ENCODE data around the gene HSPA8. TPM values are rescaled to one million over a fixed set of nuclear protein-coding genes. Genes with fewer than 3 reads are reported as not detected.
A peak's percentile ranks its signal among the peaks of the same experiment; 100 is the strongest.

Gene HSPA8
- polyA plus RNA-seq, 1 of the 3 experiments (the other 2 are of a cell fraction): 2,088 TPM

- no peaks in the 10 kb centered on the region for H3K27me3 ChIP-seq (ENCODE audit: insufficient read depth)
- H3K27ac ChIP-seq (ENCODE audit: low read depth in 2 of 2, low read length in 1 of 2): peak overlapping the region; percentile 44 to 97
- H2AFZ ChIP-seq (ENCODE audit: low read depth): no peak overlapping the region
- 2% methylated on average over 4 of the region's 4 CpGs for WGBS (ENCODE audit: low lambda C conversion rate)
- no peaks in the 10 kb centered on the region for H3K9me3 ChIP-seq
- H4K20me1 ChIP-seq (ENCODE audit: insufficient read depth): no peaks in the 10 kb centered on the region
- H3K4me2 ChIP-seq: peak overlapping the region; percentile 51; the same call in 1 of the 2 replicates
- H3K36me3 ChIP-seq (replicated peaks in 1 of 2; ENCODE audit: control insufficient read depth in 1 of 2, insufficient read depth in 2 of 2, low read length in 1 of 2): peaks cover 12 to 70% of the 10 kb centered on the region in 2 experiments
- peaks cover 37% of the 10 kb centered on the region for H3F3A ChIP-seq (replicated peaks; ENCODE audit: insufficient read depth)
- H3K4me1 ChIP-seq (ENCODE audit: control insufficient read depth in 1 of 2, insufficient read depth in 2 of 2, low read depth in 1 of 2, low read length in 1 of 2): peaks cover 0 to 17% of the 10 kb centered on the region in 2 experiments
- no peaks in the 10 kb centered on the region for H3K9me2 ChIP-seq
- H3K9ac ChIP-seq: peak overlapping the region; percentile 54
- POLR2A ChIA-PET: interaction anchor here (0.6 kb wide), 1 partner anchor 13 kb away, joined by 3 read pairs; no protein-coding TSS in a partner anchor
- H3K79me2 ChIP-seq (ENCODE audit: insufficient read depth): peaks cover 37% of the 10 kb centered on the region
- DNase-seq: peak; percentile 43
- no peak overlapping the region for H3K4me3 ChIP-seq (ENCODE audit: low read depth in 2 of 2, low read length in 1 of 2)
- CTCF ChIA-PET: interaction anchor here (0.9 to 2.3 kb wide), 3 partner anchors 13 to 355 kb away, joined by 3 to 10 read pairs (median 4); no protein-coding TSS in a partner anchor
- TF ChIP-seq JUND (IDR thresholded peaks at IDR 0.05): peak; percentile 86
- TF ChIP-seq TAF1 (IDR thresholded peaks at IDR 0.05; ENCODE audit: borderline replicate concordance, low read depth, low read length): peak; percentile 31; the same call in 1 of the 2 replicates
- TF ChIP-seq, protein P1, sequence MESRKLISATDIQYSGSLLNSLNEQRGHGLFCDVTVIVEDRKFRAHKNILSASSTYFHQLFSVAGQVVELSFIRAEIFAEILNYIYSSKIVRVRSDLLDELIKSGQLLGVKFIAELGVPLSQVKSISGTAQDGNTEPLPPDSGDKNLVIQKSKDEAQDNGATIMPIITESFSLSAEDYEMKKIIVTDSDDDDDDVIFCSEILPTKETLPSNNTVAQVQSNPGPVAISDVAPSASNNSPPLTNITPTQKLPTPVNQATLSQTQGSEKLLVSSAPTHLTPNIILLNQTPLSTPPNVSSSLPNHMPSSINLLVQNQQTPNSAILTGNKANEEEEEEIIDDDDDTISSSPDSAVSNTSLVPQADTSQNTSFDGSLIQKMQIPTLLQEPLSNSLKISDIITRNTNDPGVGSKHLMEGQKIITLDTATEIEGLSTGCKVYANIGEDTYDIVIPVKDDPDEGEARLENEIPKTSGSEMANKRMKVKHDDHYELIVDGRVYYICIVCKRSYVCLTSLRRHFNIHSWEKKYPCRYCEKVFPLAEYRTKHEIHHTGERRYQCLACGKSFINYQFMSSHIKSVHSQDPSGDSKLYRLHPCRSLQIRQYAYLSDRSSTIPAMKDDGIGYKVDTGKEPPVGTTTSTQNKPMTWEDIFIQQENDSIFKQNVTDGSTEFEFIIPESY (IDR thresholded peaks at IDR 0.05; ENCODE audit: borderline replicate concordance, low read depth): no peak
- TF ChIP-seq, protein P2, sequence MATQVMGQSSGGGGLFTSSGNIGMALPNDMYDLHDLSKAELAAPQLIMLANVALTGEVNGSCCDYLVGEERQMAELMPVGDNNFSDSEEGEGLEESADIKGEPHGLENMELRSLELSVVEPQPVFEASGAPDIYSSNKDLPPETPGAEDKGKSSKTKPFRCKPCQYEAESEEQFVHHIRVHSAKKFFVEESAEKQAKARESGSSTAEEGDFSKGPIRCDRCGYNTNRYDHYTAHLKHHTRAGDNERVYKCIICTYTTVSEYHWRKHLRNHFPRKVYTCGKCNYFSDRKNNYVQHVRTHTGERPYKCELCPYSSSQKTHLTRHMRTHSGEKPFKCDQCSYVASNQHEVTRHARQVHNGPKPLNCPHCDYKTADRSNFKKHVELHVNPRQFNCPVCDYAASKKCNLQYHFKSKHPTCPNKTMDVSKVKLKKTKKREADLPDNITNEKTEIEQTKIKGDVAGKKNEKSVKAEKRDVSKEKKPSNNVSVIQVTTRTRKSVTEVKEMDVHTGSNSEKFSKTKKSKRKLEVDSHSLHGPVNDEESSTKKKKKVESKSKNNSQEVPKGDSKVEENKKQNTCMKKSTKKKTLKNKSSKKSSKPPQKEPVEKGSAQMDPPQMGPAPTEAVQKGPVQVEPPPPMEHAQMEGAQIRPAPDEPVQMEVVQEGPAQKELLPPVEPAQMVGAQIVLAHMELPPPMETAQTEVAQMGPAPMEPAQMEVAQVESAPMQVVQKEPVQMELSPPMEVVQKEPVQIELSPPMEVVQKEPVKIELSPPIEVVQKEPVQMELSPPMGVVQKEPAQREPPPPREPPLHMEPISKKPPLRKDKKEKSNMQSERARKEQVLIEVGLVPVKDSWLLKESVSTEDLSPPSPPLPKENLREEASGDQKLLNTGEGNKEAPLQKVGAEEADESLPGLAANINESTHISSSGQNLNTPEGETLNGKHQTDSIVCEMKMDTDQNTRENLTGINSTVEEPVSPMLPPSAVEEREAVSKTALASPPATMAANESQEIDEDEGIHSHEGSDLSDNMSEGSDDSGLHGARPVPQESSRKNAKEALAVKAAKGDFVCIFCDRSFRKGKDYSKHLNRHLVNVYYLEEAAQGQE (IDR thresholded peaks at IDR 0.05; ENCODE audit: low read depth, low read length): no peak
- peak; percentile 88 for TF ChIP-seq FOSL2 (IDR thresholded peaks at IDR 0.05; ENCODE audit: borderline replicate concordance, low read depth)
- no peak for TF ChIP-seq EZH2phosphoT487 (IDR thresholded peaks at IDR 0.05; ENCODE audit: borderline replicate concordance, low read depth)
- peak; percentile 49; the same call in 1 of the 2 replicates for TF ChIP-seq TCF12 (IDR thresholded peaks at IDR 0.05)
- peak; percentile 98 for TF ChIP-seq NFIC (IDR thresholded peaks at IDR 0.05; ENCODE audit: borderline replicate concordance)
- no peak for TF ChIP-seq RFX5 (IDR thresholded peaks at IDR 0.05; ENCODE audit: low read length)
- TF ChIP-seq, protein P3, sequence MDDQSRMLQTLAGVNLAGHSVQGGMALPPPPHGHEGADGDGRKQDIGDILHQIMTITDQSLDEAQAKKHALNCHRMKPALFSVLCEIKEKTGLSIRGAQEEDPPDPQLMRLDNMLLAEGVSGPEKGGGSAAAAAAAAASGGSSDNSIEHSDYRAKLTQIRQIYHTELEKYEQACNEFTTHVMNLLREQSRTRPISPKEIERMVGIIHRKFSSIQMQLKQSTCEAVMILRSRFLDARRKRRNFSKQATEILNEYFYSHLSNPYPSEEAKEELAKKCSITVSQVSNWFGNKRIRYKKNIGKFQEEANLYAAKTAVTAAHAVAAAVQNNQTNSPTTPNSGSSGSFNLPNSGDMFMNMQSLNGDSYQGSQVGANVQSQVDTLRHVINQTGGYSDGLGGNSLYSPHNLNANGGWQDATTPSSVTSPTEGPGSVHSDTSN (IDR thresholded peaks at IDR 0.05): peak; percentile 79
- TF ChIP-seq MEF2A (IDR thresholded peaks at IDR 0.05; ENCODE audit: borderline replicate concordance, low read depth): no peak
- TF ChIP-seq, protein P4, sequence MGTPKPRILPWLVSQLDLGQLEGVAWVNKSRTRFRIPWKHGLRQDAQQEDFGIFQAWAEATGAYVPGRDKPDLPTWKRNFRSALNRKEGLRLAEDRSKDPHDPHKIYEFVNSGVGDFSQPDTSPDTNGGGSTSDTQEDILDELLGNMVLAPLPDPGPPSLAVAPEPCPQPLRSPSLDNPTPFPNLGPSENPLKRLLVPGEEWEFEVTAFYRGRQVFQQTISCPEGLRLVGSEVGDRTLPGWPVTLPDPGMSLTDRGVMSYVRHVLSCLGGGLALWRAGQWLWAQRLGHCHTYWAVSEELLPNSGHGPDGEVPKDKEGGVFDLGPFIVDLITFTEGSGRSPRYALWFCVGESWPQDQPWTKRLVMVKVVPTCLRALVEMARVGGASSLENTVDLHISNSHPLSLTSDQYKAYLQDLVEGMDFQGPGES (IDR thresholded peaks at IDR 0.05; ENCODE audit: low read depth, low read length): no peak
- TF ChIP-seq CTCF (IDR thresholded peaks at IDR 0.05): no peak
- no peak for TF ChIP-seq TEAD4 (IDR thresholded peaks at IDR 0.05; ENCODE audit: borderline replicate concordance, insufficient read depth)
- 0 out of 2 replicates have a peak, but pooled peaks have one; percentile 29 for TF ChIP-seq YY1 (IDR thresholded peaks at IDR 0.05; ENCODE audit: low read depth)
- no peak for TF ChIP-seq MXI1 (IDR thresholded peaks at IDR 0.05; ENCODE audit: low read depth, low read length)
- TF ChIP-seq, protein P5, sequence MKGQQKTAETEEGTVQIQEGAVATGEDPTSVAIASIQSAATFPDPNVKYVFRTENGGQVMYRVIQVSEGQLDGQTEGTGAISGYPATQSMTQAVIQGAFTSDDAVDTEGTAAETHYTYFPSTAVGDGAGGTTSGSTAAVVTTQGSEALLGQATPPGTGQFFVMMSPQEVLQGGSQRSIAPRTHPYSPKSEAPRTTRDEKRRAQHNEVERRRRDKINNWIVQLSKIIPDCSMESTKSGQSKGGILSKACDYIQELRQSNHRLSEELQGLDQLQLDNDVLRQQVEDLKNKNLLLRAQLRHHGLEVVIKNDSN (IDR thresholded peaks at IDR 0.05; ENCODE audit: borderline replicate concordance, low read depth): no peak
- TF ChIP-seq POLR2AphosphoS5 (IDR thresholded peaks at IDR 0.05; ENCODE audit: low read depth, low read length): 0 out of 2 replicates have a peak, but pooled peaks have one; percentile 1
- peak; percentile 56; the same call in 1 of the 2 replicates for TF ChIP-seq RXRA (IDR thresholded peaks at IDR 0.05; ENCODE audit: borderline replicate concordance, low read depth)
- TF ChIP-seq GATA2 (CRISPR knock-in tag; IDR thresholded peaks at IDR 0.05): no peak
- no peak for TF ChIP-seq NRF1 (IDR thresholded peaks at IDR 0.05; ENCODE audit: low read depth, low read length)
- no peak for TF ChIP-seq FOXJ3 (CRISPR knock-in tag; IDR thresholded peaks at IDR 0.05)
Measured at GRCh38 chr11:123083623-123084029, 21.7 kb upstream of the HSPA8 start.
